Right kidney (tissue), 9 donors: ENCODE measurements around the gene PAIP2.
A peak's percentile ranks its signal among the peaks of the same experiment; 100 is the strongest.

ENCODE experiments used
- DNase-seq: peaks from one replicate; pipeline ENCODE4 v3.0.0-alpha.2; 2016
- long read RNA-seq, 8 donors: transcript quantifications; one replicate each; lab custom pipeline, GENCODE V29; 2026

PAIP2 gene, protein sequence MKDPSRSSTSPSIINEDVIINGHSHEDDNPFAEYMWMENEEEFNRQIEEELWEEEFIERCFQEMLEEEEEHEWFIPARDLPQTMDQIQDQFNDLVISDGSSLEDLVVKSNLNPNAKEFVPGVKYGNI
- long read RNA-seq, donor 1, transcript PAIP2-201 (4 exons, 1,459 nt) = major isoform, 130 of 154 reads
- long read RNA-seq, donor 1, transcript PAIP2-206 (3 exons, 815 nt) = minor isoform, 10 of 154 reads
- long read RNA-seq, donor 1, partial matches to known transcripts = 14 of 154 reads
- long read RNA-seq, donor 1, other reads (novel, unspliced or antisense) = 0 of 154 reads
- long read RNA-seq, donor 2, transcript PAIP2-201 (4 exons, 1,459 nt) = major isoform, 69 of 105 reads
- long read RNA-seq, donor 2, transcript PAIP2-206 (3 exons, 815 nt) = minor isoform, 7 of 105 reads
- long read RNA-seq, donor 2, partial matches to known transcripts = 21 of 105 reads
- long read RNA-seq, donor 2, other reads (novel, unspliced or antisense) = 8 of 105 reads
- long read RNA-seq, donor 3, transcript PAIP2-201 (4 exons, 1,459 nt) = major isoform, 59 of 108 reads
- long read RNA-seq, donor 3, transcript PAIP2-206 (3 exons, 815 nt) = minor isoform, 5 of 108 reads
- long read RNA-seq, donor 3, partial matches to known transcripts = 44 of 108 reads
- long read RNA-seq, donor 3, other reads (novel, unspliced or antisense) = 0 of 108 reads
- long read RNA-seq, donor 4, transcript PAIP2-201 (4 exons, 1,459 nt) = major isoform, 93 of 114 reads
- long read RNA-seq, donor 4, transcript PAIP2-206 (3 exons, 815 nt) = minor isoform, 8 of 114 reads
- long read RNA-seq, donor 4, partial matches to known transcripts = 13 of 114 reads
- long read RNA-seq, donor 4, other reads (novel, unspliced or antisense) = 0 of 114 reads
- long read RNA-seq, donor 5, transcript PAIP2-201 (4 exons, 1,459 nt) = major isoform, 108 of 119 reads
- long read RNA-seq, donor 5, transcript PAIP2-206 (3 exons, 815 nt) = minor isoform, 5 of 119 reads
- long read RNA-seq, donor 5, partial matches to known transcripts = 6 of 119 reads
- long read RNA-seq, donor 5, other reads (novel, unspliced or antisense) = 0 of 119 reads
- long read RNA-seq, donor 6, transcript PAIP2-206 (3 exons, 815 nt) = minor isoform, 10 of 183 reads
- long read RNA-seq, donor 6, transcript PAIP2-201 (4 exons, 1,459 nt) = major isoform, 83 of 183 reads
- long read RNA-seq, donor 6, partial matches to known transcripts = 85 of 183 reads
- long read RNA-seq, donor 6, other reads (novel, unspliced or antisense) = 5 of 183 reads
- long read RNA-seq, donor 7, transcript PAIP2-206 (3 exons, 815 nt) = minor isoform, 14 of 173 reads
- long read RNA-seq, donor 7, transcript PAIP2-201 (4 exons, 1,459 nt) = major isoform, 123 of 173 reads
- long read RNA-seq, donor 7, partial matches to known transcripts = 30 of 173 reads
- long read RNA-seq, donor 7, other reads (novel, unspliced or antisense) = 5 of 173 reads
- long read RNA-seq, donor 8, transcript PAIP2-201 (4 exons, 1,459 nt) = major isoform, 93 of 118 reads
- long read RNA-seq, donor 8, transcript PAIP2-206 (3 exons, 815 nt) = minor isoform, 7 of 118 reads
- long read RNA-seq, donor 8, partial matches to known transcripts = 18 of 118 reads
- long read RNA-seq, donor 8, other reads (novel, unspliced or antisense) = 0 of 118 reads

DNA sequence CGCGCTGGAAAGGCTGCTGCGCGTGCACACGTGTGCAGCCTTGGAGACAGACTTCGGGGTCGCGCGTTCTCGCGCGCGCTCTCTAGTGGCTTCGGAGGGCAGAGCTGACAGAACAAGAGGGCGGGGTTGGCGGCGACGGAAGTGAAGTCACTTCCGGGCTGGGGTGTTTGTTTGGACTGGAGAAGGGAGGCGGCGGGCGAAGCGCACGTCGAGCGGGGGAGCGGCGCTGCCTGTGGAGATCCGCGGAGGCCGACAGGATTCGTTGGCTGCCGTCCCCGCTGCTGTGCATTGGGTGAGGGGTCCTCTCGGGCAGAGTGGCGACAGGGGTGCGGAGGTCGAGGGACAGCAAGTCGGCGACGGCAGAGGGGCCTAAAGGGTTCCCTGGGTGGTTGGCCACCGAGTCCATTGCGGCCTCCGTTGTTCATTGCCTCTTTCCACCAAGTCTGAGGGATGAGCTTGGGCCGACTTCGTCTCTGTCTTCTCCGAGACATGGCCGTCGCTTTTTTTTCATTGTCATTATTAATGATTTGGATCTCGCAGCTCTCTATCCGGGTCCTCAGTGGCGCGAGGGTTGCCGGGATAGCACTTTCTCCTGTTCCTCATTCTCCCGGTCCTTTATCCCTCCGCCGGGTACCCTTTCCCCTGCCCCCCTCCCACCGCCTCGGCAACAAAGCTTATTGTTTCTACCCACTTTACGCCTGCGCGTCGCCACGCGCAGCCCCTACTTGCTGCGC, at the start of gene PAIP2:
Gene PAIP2, plus strand, starts transcription at position 166 of the 734 bp plus-strand sequence. CDS start 21,931 bp downstream, outside the sequence.
- peak; percentile 97 for DNase-seq

DNA sequence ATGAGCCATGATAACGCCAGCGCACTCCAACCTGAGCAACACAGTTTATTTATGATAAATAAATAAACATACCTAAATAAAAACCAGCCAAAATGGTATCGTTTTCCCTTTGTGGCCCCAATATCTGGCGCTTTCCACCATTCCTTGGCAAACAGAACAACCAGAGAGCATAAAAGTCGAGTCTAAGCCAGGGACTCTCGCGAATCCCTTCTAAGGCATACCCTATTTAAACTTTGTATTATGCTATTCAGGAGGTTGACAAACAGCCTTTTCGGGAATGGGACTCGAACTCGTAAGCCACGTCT, 48.5 kb upstream of the PAIP2 start:
- no peak for DNase-seq

DNA sequence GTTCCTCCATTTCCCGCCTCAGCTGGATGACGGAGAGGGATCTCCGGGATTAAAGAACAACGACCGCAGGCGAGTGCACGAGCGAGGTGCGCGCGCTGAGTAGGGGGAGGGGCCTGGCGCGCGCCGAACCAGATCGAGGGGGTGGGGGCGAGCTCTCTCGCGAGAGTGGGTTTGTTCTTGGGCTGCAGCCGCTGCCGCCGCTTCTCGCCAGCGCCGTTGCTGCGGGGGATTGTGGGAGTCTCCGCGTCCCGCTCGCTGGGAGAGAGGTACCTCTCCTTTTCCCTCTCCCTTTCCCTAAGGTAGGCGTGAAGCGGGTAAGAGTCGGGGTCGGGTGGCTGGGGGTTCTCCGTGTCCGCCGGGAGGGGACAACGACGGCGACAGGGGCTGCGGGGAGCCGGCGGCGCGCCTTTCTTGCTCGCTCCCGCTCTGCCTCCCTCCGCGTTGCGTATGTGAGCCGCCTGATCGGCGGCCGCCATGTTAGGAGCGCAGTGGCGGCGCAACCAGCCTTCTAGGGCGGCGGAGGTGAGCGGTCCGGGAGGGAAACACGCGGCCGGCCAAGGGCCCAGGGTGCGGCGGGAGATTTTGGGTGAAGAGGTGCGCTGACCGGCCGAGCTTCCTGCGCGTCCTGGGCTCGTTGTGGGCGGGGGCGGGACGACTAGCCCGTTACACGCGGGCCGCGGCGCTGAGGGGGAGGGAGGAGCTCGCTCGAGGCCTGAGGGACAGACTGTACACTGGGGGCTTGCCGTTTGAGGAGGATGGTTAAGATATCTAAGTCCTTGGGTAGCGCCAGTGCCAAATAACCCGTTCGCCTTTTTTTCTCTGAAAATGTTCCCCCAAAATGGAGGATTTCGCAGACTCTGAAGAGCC, 47.9 kb upstream of the PAIP2 start, which contains the start of gene MATR3:
Gene MATR3, plus strand, starts transcription at position 234 of the 867 bp plus-strand sequence. CDS start 13,676 bp downstream, outside the sequence.
- DNase-seq = peak; percentile 100

DNA sequence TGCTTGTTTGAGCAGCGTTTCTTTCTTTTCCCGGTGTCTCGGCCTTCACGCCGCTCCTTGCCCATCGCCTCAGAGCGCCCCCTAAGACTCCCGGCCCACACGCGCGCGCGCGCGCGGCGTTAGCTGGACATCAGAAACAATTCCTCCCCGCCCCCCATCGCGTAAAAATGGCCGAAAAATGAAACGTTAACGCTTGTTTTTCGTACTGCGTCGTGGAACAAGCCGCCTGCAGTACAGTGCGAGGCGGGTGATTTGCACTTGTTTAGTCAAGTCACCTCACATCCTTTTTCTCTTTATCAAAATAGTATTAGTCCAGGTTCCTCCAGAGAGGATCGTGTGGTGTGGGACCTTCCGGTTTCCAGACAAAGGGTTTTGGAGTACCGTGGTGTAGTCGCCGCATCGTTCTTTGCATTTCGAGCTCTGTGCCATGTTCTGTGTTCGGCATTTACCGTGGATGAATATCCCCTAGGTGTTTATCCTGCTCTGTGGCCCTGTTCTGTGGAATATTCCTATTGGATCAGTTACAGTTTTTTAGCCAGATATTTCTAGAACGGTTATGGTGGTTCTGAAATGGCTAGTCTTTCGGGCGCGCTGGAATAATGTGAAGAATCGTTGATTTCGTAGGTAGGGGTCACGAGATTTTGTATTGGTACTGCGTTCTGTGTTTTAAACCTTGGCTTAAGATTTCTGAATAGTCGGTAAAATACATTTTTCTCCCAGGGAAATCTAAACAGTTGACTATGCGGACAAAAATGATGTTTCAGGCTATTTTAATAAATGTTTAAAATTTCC, 47.1 kb upstream of the PAIP2 start:
- DNase-seq = peak; percentile 91

DNA sequence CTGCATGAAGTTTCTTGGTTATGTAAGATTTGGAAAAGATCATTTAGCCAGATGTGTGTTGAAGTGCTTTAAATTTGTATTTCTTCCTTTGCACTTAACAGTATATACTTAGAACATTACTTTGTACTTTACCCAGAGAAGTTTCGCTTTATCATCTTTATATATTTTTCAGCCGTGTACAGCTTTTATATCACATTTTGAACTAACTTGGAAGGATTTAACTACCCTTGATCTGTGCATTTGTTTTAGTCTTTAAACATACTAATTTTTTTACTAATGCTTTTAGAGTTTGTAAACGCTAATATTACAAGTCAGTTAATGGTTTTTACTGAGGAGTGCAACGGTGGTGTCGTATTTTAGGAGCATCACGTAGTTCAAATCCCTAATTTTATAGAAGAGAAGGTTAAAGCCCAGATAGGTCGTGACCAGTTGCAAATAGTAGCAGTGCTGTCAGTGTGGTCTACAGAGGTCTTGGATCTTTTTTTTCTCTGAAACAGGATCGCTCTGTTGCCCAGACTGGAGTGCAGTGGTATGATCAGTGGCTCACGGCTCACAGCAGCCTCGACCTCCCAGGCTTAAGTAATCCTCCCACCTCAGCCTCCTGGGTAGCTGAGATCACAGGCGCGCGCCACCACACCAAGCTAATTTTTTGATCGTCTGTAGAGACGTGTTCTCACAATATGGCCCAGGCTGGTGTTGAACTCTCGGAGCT, 46.2 kb upstream of the PAIP2 start:
- peak; percentile 31 for DNase-seq

DNA sequence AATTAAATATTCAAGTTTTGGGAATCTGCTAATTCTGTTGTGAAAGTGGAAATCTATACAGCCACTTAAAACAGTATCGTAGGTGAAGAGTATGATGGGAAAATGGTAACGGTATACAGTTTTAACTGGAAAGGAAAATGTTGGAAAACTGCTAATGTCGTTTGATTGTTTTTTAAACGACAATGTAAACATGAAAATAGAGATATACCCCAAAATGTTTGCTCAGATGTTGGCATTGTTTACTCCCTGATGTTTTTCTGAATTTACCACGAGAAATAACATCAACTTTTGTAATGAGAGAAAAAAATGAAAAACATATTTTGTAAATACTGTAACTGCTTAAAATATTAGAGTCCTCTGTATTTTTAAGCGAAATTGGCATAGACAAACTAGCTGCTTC, 45.5 kb upstream of the PAIP2 start:
- no peak for DNase-seq

DNA sequence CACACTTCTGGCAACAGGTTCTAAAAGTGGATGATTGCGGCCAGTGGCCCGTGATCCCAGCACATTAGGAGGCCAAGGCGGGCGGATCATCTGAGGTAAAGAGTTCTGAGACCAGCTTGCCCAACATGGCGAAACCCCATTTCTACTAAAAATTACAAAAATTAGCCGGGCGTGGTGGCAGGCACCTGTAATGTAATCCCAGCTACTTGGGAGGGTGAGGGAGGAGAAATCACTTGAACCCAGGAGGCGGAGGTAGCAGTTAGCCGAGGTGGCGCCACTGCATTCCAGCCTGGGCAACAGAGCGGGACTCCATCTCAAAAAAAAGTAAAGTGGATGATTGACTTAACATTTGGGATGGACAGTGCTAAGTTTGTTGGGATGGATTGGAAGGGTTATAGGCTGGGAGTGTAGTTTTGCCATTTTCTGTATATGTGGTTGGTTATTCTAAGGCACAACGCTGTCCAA, 44.8 kb upstream of the PAIP2 start:
- DNase-seq = peak; percentile 56

DNA sequence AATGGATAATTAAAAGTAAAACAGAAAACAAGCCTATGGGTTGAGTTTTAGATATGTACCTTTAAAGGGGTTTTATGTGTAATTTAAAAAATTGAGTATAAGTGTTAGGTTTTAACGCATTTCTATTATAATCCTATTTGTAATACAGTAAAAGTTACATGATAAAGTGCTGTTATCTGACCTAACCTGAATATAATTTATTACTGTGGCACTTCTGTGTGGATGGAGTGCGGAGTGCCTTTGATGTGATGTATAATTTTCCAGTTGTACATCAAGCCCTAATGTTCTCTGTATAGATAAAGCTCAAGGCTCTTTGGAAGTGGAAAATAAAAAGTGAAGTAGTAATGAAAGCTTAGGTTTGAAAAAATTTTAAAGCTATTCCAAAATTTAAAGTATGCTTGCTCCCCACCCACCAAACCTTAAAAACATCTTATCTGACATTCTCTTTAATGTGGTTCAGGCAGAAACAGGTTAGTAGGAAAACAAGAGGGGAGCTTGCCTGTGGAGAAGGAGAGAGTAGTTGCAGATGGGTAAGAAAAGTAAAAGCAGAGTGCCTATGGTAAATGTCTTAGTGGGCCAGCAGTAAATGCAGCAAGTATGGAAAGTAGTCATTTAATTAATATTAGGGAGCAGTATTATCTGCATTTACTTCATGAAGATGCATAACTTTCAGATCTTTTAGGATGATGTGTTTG, 44.1 kb upstream of the PAIP2 start:
- DNase-seq = no peak

DNA sequence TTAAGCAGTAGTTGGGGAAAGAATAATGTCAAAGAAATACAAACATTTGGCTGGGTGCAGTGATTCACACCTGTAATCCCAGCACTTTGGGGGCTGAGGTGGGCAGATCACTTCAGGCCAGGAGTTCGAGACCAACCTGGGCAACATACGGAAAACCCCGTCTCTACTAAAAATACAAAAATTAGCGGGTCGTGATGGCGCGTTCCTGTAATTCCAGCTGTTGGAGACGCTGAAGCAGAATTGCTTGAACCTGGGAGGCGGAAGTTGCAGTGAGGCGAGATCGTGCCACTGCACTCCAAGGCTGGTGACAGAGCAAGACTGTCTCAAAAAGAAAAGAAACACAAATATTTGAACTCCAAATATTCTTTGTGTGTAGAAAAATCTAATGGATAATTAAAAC, 43.4 kb upstream of the PAIP2 start:
- DNase-seq = no peak

DNA sequence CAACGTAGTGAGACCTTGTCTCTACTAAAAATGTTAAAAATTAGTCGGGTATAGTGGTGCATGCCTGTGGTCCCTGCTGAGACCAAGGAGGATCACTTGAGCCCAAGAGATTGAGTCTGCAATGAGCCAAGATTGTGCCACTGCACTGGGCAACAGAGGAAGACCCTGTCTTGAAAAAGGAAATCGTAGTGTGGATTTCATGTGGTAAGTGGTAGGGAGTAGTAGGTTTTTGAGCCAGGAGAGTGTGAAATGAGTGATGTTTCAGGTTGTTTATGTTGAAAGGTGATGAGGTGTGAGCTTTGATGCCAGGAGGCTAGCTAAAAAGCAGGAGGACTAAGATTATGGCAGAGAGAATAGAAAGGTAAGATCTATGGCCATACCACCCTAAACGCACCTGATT, 42.2 kb upstream of the PAIP2 start:
- no peak for DNase-seq

DNA sequence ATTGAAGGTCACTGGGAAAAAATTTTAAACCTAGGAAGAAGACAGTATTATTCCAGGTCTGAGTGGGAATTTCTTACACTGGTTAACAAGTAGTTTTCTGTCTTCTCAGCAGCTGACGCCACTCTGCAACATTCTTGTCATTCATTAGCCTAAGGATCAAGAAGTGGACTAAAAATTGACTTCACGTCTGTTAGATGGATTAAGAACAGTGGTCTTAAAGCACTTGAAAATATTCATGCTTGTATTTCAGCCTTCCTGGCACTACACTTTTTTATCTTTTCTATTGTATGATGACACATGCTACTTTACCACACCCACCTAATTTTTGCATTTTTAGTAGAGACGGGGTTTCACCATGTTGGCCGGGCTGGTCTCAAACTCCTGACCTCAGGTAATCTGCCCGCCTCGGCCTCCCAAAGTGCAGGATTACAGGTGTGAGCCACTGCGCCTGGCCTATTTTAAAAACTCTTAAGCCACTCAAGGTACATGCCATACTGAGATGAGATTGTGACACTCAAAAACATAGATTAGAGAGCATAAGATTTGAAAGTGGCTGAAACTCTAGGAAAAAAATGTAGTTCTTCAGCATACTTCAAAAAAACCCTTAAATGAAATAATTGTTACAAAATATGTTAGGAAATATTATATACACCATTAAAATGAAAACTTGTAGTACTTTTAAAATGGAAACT, 39.7 kb upstream of the PAIP2 start:
- DNase-seq = no peak

DNA sequence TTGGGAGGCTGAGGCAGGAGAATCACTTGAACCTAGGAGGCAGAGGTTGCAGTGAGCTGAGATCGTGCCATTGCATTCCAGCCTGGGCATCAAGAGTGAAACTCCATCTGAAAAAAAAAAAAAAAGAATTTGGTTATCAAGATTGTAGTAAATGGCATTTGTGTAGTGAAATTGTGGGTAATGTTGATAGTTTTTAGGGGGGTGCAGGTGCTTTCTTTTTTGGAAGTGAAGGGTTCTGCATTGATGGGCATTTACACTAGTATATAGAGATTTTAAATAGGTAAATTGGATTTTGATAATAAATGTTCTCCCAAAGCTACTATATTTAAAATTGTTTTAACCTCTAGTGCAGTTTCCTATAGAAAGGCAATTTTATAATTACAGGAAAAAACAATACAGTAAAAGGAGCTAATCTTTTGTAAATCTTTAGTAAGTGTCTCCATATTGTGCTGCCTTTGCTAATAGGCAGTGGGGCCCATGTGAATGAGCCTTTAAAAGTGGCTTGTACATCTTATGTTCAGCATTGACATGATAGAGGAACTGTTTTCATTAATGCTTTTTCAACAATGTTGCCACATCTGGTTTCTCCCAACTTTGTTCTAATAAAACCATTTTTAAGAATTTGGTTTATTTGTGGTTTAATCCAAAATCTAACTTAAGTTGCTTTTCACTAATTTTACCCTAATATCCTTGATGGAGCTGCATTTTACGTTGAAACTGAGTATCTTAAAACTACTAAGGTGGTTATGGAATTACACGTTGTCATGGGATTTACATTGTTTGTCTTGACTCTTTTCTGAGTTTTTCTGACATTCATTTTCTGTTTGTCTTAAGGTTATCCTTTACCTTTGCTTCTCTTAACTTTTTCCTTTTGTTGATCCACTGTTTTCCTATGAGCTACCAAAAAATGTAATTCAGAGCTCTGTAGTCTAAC, 37.0 kb upstream of the PAIP2 start:
- DNase-seq = no peak

DNA sequence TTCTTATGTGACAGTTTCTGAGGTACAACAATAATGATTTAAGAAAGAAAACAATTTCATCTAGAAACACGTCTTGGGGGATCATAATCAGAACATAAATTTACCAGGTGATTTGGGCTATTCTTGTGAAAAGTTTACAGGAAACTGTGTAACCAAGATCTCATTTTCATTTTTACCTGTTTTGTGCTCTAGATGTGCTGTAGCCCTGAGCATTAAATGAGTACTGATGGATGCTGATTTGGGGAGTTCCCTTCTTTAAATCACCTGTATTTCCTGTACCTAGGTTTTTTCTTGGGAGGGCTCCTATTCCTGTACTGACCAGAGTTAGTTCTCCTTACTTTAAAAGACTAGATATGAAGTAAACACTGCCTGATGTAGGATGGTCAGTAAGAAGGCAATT, 35.5 kb upstream of the PAIP2 start:
- no peak for DNase-seq

DNA sequence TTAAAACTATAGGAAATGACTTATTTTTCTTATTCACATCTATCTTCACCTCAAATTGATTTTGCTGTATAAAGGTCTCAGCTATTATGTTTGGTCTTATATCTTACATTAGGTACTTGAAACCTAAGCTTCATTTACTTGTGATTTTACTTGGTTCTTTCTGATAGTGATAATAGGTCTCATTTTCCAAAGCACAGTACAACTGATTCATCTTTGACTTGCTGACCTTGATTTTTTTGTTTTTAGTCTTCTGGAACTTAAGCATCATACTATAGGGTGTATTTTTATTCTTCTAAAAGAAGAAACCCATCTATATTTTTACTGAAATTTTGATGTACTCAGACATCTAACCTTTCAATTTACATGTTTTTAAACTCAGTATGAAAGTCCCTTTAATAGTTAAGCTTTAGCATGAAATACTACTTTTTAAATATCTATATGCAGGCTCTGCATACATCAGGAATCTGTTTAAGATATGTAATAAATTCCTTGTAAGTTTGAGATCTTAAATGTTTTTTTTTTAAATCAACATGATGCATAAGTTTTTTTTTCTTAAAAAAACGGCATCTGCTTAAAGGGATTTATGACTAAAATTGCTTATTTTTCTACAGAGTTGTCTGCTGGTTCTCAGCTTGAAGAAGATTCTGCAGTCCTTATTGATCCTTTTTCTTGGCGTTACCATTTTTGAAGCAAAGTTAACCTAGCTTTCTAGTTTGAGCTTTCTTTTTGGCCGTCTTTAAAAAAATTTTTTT, 34.9 kb upstream of the PAIP2 start:
- no peak for DNase-seq

DNA sequence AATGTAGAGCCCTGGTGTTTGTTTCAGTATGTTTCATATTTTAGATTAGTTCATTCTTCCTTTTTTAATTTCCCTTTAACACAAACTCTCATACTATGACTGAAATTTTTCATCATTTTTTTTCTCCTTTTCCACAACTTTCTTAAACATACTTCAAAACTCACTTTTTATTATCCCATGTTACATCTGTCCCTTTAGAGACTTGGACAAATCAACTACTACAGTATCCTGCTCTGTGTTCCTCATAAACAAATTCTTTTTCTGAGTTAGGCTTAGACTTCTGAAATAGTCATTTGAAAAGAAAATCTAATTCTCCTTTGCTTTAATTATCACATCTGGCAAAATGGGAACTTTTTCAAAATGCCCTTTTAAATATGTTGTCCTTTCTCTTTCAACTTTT, 32.9 kb upstream of the PAIP2 start:
- DNase-seq = no peak
